ENCODE measurements around the gene ABLIM2. TPM values are rescaled to one million over a fixed set of nuclear protein-coding genes. Genes with fewer than 3 reads are reported as not detected.

ABLIM2 gene
- total and polyA plus RNA-seq, 10 of the 15 experiments (the other 5 are each of a cell fraction or from before 2014, with no cell fraction given): 0.03 to 0.15 (median 0.05) TPM; not detected in 7

DNA sequence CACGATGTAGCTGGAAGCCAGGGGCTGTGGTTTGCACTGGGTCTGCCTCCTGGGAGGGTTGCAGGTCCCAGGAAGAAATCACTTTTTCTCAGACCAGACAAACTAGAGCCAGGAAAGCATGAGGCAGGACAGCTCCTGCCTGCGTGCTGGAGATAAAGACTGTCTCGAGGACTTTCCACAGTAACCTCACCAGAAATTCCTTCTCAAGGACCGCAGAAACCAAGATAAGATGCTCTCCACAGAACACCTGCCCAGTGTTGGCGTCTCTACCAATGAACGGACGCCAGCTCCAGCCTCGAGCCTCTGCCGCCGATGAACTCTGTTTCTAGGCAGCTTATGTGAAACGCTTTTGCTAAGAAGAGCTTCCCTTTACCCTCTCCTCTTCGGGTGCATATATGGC, 142.1 kb downstream of the ABLIM2 start:
- TF ChIP-seq DPF2 (IDR thresholded peaks at IDR 0.05): no peak
- no peak for TF ChIP-seq EZH2 (IDR thresholded peaks at IDR 0.05; ENCODE audit: borderline replicate concordance, control insufficient read depth, low read depth, low read length)
- TF ChIP-seq NRF1 (conservative IDR thresholded peaks at IDR 0.05; ENCODE audit: low read depth, low read length): no peak
- TF ChIP-seq HDAC6 (IDR thresholded peaks at IDR 0.05; ENCODE audit: unreplicated experiment): no peak
- no peak for TF ChIP-seq SMARCA5 (IDR thresholded peaks at IDR 0.05)
- no peak for TF ChIP-seq SREBF2 (IDR thresholded peaks at IDR 0.05; ENCODE audit: low read length)
- TF ChIP-seq, protein P1, sequence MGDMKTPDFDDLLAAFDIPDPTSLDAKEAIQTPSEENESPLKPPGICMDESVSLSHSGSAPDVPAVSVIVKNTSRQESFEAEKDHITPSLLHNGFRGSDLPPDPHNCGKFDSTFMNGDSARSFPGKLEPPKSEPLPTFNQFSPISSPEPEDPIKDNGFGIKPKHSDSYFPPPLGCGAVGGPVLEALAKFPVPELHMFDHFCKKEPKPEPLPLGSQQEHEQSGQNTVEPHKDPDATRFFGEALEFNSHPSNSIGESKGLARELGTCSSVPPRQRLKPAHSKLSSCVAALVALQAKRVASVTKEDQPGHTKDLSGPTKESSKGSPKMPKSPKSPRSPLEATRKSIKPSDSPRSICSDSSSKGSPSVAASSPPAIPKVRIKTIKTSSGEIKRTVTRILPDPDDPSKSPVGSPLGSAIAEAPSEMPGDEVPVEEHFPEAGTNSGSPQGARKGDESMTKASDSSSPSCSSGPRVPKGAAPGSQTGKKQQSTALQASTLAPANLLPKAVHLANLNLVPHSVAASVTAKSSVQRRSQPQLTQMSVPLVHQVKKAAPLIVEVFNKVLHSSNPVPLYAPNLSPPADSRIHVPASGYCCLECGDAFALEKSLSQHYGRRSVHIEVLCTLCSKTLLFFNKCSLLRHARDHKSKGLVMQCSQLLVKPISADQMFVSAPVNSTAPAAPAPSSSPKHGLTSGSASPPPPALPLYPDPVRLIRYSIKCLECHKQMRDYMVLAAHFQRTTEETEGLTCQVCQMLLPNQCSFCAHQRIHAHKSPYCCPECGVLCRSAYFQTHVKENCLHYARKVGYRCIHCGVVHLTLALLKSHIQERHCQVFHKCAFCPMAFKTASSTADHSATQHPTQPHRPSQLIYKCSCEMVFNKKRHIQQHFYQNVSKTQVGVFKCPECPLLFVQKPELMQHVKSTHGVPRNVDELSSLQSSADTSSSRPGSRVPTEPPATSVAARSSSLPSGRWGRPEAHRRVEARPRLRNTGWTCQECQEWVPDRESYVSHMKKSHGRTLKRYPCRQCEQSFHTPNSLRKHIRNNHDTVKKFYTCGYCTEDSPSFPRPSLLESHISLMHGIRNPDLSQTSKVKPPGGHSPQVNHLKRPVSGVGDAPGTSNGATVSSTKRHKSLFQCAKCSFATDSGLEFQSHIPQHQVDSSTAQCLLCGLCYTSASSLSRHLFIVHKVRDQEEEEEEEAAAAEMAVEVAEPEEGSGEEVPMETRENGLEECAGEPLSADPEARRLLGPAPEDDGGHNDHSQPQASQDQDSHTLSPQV (IDR thresholded peaks at IDR 0.05): no peak
- TF ChIP-seq TCF12 (IDR thresholded peaks at IDR 0.05; ENCODE audit: low read depth, low read length): no peak
- no peak for TF ChIP-seq ETV6 (conservative IDR thresholded peaks at IDR 0.05 in 1 of 2, IDR thresholded peaks at IDR 0.05 in 1 of 2; ENCODE audit: borderline replicate concordance in 1 of 2, low read depth in 1 of 2)
- TF ChIP-seq ZNF207 (IDR thresholded peaks at IDR 0.05; ENCODE audit: borderline replicate concordance): no peak
- no peak for TF ChIP-seq HCFC1 (IDR thresholded peaks at IDR 0.05; ENCODE audit: low read length)
- TF ChIP-seq, protein P2, sequence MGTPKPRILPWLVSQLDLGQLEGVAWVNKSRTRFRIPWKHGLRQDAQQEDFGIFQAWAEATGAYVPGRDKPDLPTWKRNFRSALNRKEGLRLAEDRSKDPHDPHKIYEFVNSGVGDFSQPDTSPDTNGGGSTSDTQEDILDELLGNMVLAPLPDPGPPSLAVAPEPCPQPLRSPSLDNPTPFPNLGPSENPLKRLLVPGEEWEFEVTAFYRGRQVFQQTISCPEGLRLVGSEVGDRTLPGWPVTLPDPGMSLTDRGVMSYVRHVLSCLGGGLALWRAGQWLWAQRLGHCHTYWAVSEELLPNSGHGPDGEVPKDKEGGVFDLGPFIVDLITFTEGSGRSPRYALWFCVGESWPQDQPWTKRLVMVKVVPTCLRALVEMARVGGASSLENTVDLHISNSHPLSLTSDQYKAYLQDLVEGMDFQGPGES (IDR thresholded peaks at IDR 0.05): no peak
- BruUV-seq (replicated peaks): no TSS peak
- Histone ChIP-seq H3K79me2 (ENCODE audit: control insufficient read depth, insufficient read depth, low read length) (no peaks in the 10 kb centered on the region), H3K27me3 (replicated peaks in 1 of 2; ENCODE audit: control insufficient read depth in 2 of 2, insufficient read depth in 2 of 2, low read length in 1 of 2) (no peaks in the 10 kb centered on the region; a peak in 2 of 4 replicates), H3K4me1 (ENCODE audit: control insufficient read depth, insufficient read depth, low read length) (no peaks in the 10 kb centered on the region), H4K20me1 (ENCODE audit: control insufficient read depth, insufficient read depth) (no peaks in the 10 kb centered on the region), H2AFZ (ENCODE audit: control insufficient read depth, low read depth, low read length) (no peak overlapping the region), H3K4me3 (no peak overlapping the region), H3K9me3 (replicated peaks; ENCODE audit: control insufficient read depth, insufficient read depth, low read length) (no peaks in the 10 kb centered on the region), H3K9ac (ENCODE audit: control insufficient read depth, insufficient read depth, low read length) (no peak overlapping the region), H3K4me2 (ENCODE audit: control insufficient read depth, insufficient read depth) (no peak overlapping the region), H3K36me3 (ENCODE audit: control insufficient read depth in 2 of 2, insufficient read depth in 2 of 2, low read length in 1 of 2) (no peaks in the 10 kb centered on the region), H3K27ac (ENCODE audit: control insufficient read depth, insufficient read depth) (no peak overlapping the region)
- ATAC-seq (no peak), DNase-seq (ENCODE audit: low read depth, low spot score) (no peak), FAIRE-seq (no peak)
- intact Hi-C loops (cut with micrococcal nuclease; ENCODE audit: unreplicated experiment): no loop called here
- 36% methylated on average over 12 of the region's 12 CpGs for WGBS (ENCODE audit: insufficient coverage, insufficient replicate concordance, low lambda C conversion rate, missing lambda C conversion rate)
- ChIA-PET CTCF (interaction anchor here (2.1 kb wide), 1 partner anchor 212 kb away, joined by 6 read pairs; no protein-coding TSS in a partner anchor), RAD21 (ENCODE audit: unreplicated experiment) (no interaction called here), SMC1A (ENCODE audit: uncharacterized antibody, unreplicated experiment) (no interaction called here), POLR2A (no interaction called here)
- in situ Hi-C loops (cut with MboI): no loop called here
